GM18909 (cell line): ENCODE results near the gene FAM90A26.
"Not testable (repeated sequence)": the region's sequence is repeated elsewhere in the genome, so short reads cannot be mapped to it uniquely, and the experiment has no call there.

ENCODE experiments used
- ATAC-seq: cut with Tn5 transposase; IDR thresholded peaks from one replicate; pipeline ENCODE4 v1.9.1; 2021; ENCODE audit warnings: mild to moderate bottlenecking; ENCODE audit not compliant: unreplicated experiment, poor library complexity

The FAM90A26 gene

GRCh38 chr4:9155101-9155886 is 14.9 kb upstream of the FAM90A26 start:
- ATAC-seq = not testable (repeated sequence)

- not testable (repeated sequence) for ATAC-seq
These were observed 11.8 kb upstream of the FAM90A26 start for GRCh38 chr4:9158392-9158791.

- not testable (repeated sequence) for ATAC-seq
These were observed 10.2 kb upstream of the FAM90A26 start for GRCh38 chr4:9160046-9160445.

GRCh38 chr4:9165990-9166389 is 4.2 kb upstream of the FAM90A26 start:
- ATAC-seq = not testable (repeated sequence)

- not testable (repeated sequence) for ATAC-seq
These were observed 40.1 kb downstream of the FAM90A26 start, which contains the start of gene USP17L10 for GRCh38 chr4:9210357-9210756. Gene USP17L10, plus strand, starts transcription at chr4:9210657. Its CDS starts 0 bp downstream, at chr4:9210657.

GRCh38 chr4:9214701-9215100 is 44.5 kb downstream of the FAM90A26 start:
- ATAC-seq = not testable (repeated sequence)

DNA sequence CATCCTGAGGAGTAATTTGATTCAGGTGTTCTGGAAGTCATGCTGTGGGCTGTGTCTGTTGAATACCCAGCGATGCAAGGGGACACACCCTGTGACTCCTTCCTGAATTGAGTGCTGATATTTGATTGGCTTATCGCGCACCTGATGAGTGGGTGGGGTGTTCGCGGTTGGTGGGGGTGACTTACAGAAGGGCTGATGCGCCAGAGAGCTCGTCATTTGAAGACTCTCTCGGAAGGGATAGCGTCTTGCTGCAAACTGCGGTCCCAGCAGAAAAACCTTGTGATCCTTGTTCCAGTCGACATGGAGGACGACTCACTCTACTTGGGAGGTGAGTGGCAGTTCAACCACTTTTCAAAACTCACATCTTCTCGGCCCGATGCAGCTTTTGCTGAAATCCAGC is 44.9 kb downstream of the FAM90A26 start, which contains the start of gene USP17L11:
USP17L11 (plus strand) TSS at position 301 of the 400 bp plus-strand sequence; CDS start at position 301, 0 bp downstream.
- not testable (repeated sequence) for ATAC-seq

- not testable (repeated sequence) for ATAC-seq
These were observed 49.6 kb downstream of the FAM90A26 start, which contains the start of gene USP17L12 for GRCh38 chr4:9219852-9220251. Gene USP17L12, plus strand, starts transcription at chr4:9220152. Its CDS starts 0 bp downstream, at chr4:9220152.

DNA sequence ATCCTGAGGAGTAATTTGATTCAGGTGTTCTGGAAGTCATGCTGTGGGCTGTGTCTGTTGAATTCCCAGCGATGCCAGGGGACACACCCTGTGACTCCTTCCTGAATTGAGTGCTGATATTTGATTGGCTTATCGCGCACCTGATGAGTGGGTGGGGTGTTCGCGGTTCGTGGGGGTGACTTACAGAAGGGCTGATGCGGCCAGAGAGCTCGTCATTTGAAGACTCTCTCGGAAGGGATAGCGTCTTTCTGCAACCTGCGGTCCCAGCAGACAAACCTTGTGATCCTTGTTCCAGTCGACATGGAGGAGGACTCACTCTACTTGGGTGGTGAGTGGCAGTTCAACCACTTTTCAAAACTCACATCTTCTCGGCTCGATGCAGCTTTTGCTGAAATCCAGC is 54.4 kb downstream of the FAM90A26 start, which contains the start of gene USP17L13:
USP17L13 (plus strand) TSS at position 301 of the 400 bp plus-strand sequence; CDS start at position 301, 0 bp downstream.
- not testable (repeated sequence) for ATAC-seq
